ENCODE data around the gene PRDM11. TPM values are rescaled to one million over a fixed set of nuclear protein-coding genes. Genes with fewer than 3 reads are reported as not detected.

PRDM11 gene
- total and polyA plus RNA-seq, 2 of the 4 experiments (the other 2 are of a cell fraction), result 2.2 to 2.7 TPM

- ATAC-seq (ENCODE audit: low read depth), result no peak
- Histone ChIP-seq H3K23ac (ENCODE audit: low read depth, low read length) (no peak overlapping the region), H2AK5ac (ENCODE audit: low read depth, low read length) (no peak overlapping the region), H2BK15ac (ENCODE audit: low read depth, low read length) (no peak overlapping the region), H4K20me1 (ENCODE audit: insufficient read depth, low read length) (no peaks in the 10 kb centered on the region), H3K27ac (ENCODE audit: insufficient read depth, low read length) (no peak overlapping the region), H3K9me1 (ENCODE audit: insufficient read depth, low read length) (peaks cover 6% of the 10 kb centered on the region; the same call in 1 of the 2 replicates), H3K27me3 (ENCODE audit: control insufficient read depth, insufficient read depth, low read length) (no peaks in the 10 kb centered on the region), H2BK120ac (ENCODE audit: low read depth, low read length) (no peak overlapping the region), H3K56ac (ENCODE audit: extremely low read depth, insufficient read depth, low read length) (no peak overlapping the region), H4K8ac (ENCODE audit: low read depth in 2 of 2, low read length in 2 of 2) (no peak overlapping the region), H2BK5ac (ENCODE audit: low read depth, low read length, poor library complexity, severe bottlenecking) (no peak overlapping the region), H4K91ac (ENCODE audit: insufficient read depth, low read depth, low read length) (no peak overlapping the region), H4K5ac (ENCODE audit: low read depth, low read length) (no peak overlapping the region), H3K9ac (ENCODE audit: low read depth, low read length) (no peak overlapping the region), H3K4me2 (ENCODE audit: low read depth, low read length) (no peak overlapping the region), H3K4ac (ENCODE audit: low read depth, low read length) (no peak overlapping the region), H3K79me1 (ENCODE audit: low read depth in 1 of 2, low read length in 2 of 2) (no peaks in the 10 kb centered on the region), H3K14ac (replicated peaks; ENCODE audit: low read depth, low read length) (no peak overlapping the region), H3K36me3 (ENCODE audit: control insufficient read depth, insufficient read depth, low read length) (peaks cover 8% of the 10 kb centered on the region; the same call in 1 of the 2 replicates), H3K4me3 (ENCODE audit: insufficient read depth, low read depth, low read length) (no peak overlapping the region), H2AK9ac (replicated peaks; ENCODE audit: low read depth, low read length, poor library complexity) (no peak overlapping the region), H3K18ac (ENCODE audit: low read depth, low read length) (no peak overlapping the region), H2BK20ac (ENCODE audit: low read depth, low read length) (no peak overlapping the region), H2AFZ (replicated peaks; ENCODE audit: low read length, poor library complexity) (no peak overlapping the region), H3K9me3 (ENCODE audit: control insufficient read depth, insufficient read depth, low read length) (no peaks in the 10 kb centered on the region), H3K4me1 (ENCODE audit: control insufficient read depth, insufficient read depth, low read length) (no peaks in the 10 kb centered on the region)
- in situ Hi-C loops (cut with MboI; ENCODE audit: low sequenced_read_pairs), result no loop called here
- dilution Hi-C loops (cut with HindIII; ENCODE audit: low sequenced_read_pairs, unreplicated experiment), result no loop called here
- BruUV-seq (replicated peaks), result no TSS peak
- no peak for DNase-seq
- TF ChIP-seq FOS (IDR thresholded peaks at IDR 0.05; ENCODE audit: low read depth, low read length), result no peak
- no peak for TF ChIP-seq CEBPB (IDR thresholded peaks at IDR 0.05; ENCODE audit: low read depth, low read length)
- TF ChIP-seq USF2 (IDR thresholded peaks at IDR 0.05; ENCODE audit: low read depth, low read length), result no peak
- no peak for TF ChIP-seq CHD1 (IDR thresholded peaks at IDR 0.05; ENCODE audit: low read depth, low read length)
- TF ChIP-seq SMC3 (IDR thresholded peaks at IDR 0.05; ENCODE audit: low read depth, low read length), result no peak
- TF ChIP-seq RAD21 (IDR thresholded peaks at IDR 0.05; ENCODE audit: low read length), result no peak
- WGBS, 2 experiments (ENCODE audit: extremely low coverage in 2 of 2, insufficient read length in 1 of 2), result no CpG with 5 or more reads among the region's 3 CpGs
- POLR2A ChIA-PET (ENCODE audit: unreplicated experiment), result no interaction called here
- intact Hi-C loops (cut with micrococcal nuclease), result no loop called here
- CTCF ChIA-PET, result no interaction called here
Measured at GRCh38 chr11:45188127-45188526, 41.7 kb downstream of the PRDM11 start.
